ENCODE measurements around the gene PNPLA7. TPM values are rescaled to one million over a fixed set of nuclear protein-coding genes. Genes with fewer than 3 reads are reported as not detected.
"Not testable (repeated sequence)": the region's sequence is repeated elsewhere in the genome, so short reads cannot be mapped to it uniquely, and the experiment has no call there.

PNPLA7 gene
- total RNA-seq, 1 donor from 2014 or later = 18.3 TPM

- peak; percentile 49 for ATAC-seq
- no peak for DNase-seq (ENCODE audit: low spot score)
- intact Hi-C loops (cut with DNase I) = no loop called here
These were observed 132.8 kb downstream of the PNPLA7 start for GRCh38 chr9:137417161-137418021.

- intact Hi-C loops (cut with DNase I) = no loop called here
- no peak for DNase-seq (ENCODE audit: low spot score)
- ATAC-seq = no peak
These were observed 133.5 kb downstream of the PNPLA7 start for GRCh38 chr9:137416563-137417151.

GRCh38 chr9:137416006-137416562 lies 134.1 kb downstream of the PNPLA7 start:
- intact Hi-C loops (cut with DNase I) = no loop called here
- DNase-seq (ENCODE audit: low spot score) = no peak
- ATAC-seq = no peak

- intact Hi-C loops (cut with DNase I) = no loop called here
- ATAC-seq = no peak
- no peak for DNase-seq (ENCODE audit: low spot score)
These were observed 134.8 kb downstream of the PNPLA7 start for GRCh38 chr9:137415451-137415850.

DNA sequence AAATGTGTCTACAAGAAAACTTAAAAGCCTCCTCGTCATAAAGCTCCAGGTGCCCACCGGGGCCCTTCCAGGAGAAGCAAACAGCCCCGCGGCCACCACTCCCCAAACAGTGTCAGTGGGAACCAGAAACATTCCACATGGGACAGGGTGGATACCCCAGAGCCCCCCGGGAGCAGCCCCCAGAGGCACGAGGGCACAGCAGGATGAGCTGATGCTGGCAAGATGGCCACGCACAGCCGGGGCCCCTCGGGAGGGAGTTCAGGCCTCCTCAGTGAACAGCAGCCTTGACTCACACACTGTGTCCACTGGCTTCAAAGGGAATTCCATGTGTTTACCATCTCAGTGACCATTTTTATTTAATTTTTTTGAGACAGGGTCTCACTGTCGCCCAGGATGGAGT lies 137.8 kb downstream of the PNPLA7 start:
- no peak for DNase-seq (ENCODE audit: low spot score)
- intact Hi-C loops (cut with DNase I) = no loop called here
- no peak for ATAC-seq

DNA sequence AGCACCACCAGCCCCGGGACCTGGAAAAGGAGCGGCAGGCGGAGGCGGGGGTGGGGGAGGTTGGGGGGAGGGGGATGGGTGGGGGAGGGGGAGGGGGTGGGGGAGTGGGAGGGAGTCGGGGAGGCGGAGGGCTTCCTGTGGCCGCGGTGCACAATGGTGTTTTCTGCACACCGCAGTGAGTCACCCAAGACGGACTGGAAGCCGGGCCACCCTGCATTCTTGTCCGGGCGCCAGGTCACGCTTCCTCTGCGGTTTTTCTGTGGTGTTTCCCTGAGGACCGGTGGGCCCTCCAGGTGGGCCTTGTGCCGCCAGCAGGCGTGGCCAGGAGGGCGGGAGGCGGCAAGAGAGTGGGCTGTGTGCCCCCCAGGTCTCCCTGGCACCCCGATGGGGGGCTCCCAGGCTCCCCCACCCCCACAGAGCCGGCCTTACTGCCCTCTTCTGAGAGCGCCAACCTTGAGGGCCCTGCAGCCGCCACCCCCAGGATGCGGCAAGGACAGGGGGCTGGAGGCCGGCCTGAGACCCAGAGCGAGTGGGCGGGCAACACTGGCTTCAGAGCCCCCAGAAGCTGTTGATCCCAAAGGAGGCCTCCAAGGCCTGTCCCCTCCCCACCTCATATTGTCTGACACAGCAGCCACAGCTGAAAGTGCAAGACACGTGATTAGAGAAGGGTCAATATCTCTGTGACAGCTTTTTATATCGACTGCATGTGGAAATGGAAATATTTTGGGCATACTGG lies 138.4 kb downstream of the PNPLA7 start:
- intact Hi-C loops (cut with DNase I) = no loop called here
- ATAC-seq = peak; percentile 54
- peak; percentile 81 for DNase-seq (ENCODE audit: low spot score)

DNA sequence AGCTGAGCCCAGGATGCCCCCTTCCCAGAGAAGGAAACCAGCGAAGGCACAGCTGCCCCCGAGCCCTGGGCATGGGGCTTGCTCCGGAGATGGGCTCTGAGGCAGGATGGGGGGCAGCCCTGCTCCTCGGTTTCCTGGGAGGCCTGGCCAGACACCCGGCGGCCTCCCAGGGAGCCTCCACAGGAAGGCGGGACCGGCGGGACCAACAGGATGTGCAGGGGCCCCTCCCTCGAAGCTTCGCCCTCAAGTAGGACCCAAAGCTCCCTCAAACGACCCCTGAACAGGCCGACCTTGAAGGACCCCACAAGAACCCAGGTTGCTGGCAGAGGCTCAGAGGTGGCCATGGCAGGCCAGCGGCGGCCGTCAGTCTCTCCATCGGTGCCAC lies 138.9 kb downstream of the PNPLA7 start:
- no peak for DNase-seq (ENCODE audit: low spot score)
- no peak for ATAC-seq
- intact Hi-C loops (cut with DNase I) = no loop called here

DNA sequence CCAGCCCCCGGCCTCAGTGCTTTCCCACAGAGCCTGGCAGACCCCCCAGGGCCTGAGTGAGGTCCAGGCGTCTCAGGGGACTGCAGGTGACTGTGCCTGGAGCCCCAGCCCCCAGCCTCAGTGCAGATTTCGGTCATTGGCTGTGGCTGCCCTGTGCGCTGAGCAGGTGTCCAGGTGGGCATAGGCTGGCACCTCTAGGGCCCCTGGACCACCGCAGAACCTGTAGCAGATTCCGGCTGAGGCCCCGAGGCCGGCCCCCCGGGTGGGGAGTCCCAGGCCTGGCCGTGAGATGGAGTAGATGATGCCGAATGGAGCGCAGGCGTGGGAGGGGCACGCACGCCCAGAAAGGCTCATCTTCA lies 139.3 kb downstream of the PNPLA7 start:
- intact Hi-C loops (cut with DNase I) = no loop called here
- no peak for ATAC-seq
- no peak for DNase-seq (ENCODE audit: low spot score)

DNA sequence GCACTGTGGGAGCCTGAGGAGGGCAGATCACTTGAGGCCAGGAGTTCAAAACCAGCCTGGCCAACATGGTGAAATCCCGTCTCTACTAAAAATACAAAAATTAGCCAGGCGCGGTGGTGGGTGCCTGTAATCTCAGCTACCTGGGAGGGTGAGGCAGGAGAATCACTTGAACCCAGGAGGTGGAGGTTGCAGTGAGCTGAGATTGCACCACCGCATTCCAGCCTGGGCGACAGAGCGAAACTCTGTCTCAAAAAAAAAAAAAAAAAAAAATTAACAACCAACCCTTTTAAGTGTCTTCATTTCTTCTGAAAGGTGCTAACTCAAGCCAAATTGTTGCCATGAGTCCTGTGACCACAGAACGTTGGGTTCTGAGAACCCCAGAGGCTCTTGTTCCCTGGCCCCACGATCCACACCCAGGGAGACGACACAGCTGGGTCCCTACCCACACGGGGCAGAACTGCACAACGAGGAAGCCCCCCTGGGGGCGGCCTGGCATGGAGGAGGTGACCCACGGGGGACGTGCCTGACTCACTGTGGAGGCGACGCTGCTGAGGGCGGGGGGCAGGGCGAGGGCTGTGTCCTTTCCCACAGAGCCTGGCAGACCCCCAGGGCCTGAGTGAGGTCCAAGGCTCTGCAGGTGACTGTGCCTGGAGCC lies 139.8 kb downstream of the PNPLA7 start:
- DNase-seq (ENCODE audit: low spot score); intact Hi-C loops (cut with DNase I); ATAC-seq: not testable (repeated sequence)

Small RNA genes within 50 kb of the gene (microRNA-seq; reads per million reads assigned to microRNA genes)
- gene MIR7114 = not detected

Other genes with a start within 250 kb of the PNPLA7 start
- 18.5 TPM for gene NRARP, start 248.1 kb downstream of the PNPLA7 start, total RNA-seq
- gene EXD3, start 127.2 kb downstream of the PNPLA7 start, total RNA-seq = 48.1 TPM
- 7.4 TPM for gene NOXA1, start 127.0 kb downstream of the PNPLA7 start, total RNA-seq
- gene ENTPD8, start 109.0 kb downstream of the PNPLA7 start, total RNA-seq = not detected
- 50.4 TPM for gene NSMF, start 91.1 kb downstream of the PNPLA7 start, total RNA-seq
- 61.1 TPM for gene MRPL41, start 1.5 kb upstream of the PNPLA7 start, total RNA-seq
- gene DPH7, start 28.5 kb upstream of the PNPLA7 start, total RNA-seq = 33.1 TPM
- gene ZMYND19, start 40.1 kb upstream of the PNPLA7 start, total RNA-seq = 15.6 TPM
- 30.6 TPM for gene ARRDC1, start 55.3 kb upstream of the PNPLA7 start, total RNA-seq
- gene EHMT1, start 68.6 kb upstream of the PNPLA7 start, total RNA-seq = 104 TPM